ENCODE results near the gene NAPEPLD.
"Not testable (repeated sequence)": the region's sequence is repeated elsewhere in the genome, so short reads cannot be mapped to it uniquely, and the experiment has no call there.

The NAPEPLD gene

DNA sequence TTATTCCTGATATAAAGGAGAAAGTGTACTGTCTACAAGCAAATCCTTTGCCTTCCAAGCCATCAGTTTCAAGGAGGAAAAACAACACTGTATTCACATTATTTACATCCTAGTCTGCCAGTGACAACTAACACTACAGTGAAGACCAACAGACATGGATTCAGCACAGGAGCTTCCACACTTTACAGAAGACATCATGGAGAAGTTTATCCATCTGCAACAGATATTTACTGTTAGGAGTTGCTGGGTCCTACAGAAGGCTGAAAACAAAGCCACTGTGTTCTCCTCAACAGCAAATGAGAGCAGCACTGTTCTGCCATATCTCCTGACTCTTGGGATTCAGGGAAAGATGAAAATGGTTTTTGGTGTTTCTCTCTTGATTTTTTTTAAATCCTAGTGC, 31.9 kb downstream of the NAPEPLD start:
- Histone ChIP-seq H3K27me3 (replicated peaks; ENCODE audit: control insufficient read depth, insufficient read depth, low read length) (no peaks in the 10 kb centered on the region), H3K4me3 (replicated peaks; ENCODE audit: low read depth, low read length) (no peak overlapping the region), H3K36me3 (ENCODE audit: control insufficient read depth, insufficient read depth, low read length) (peaks cover 2% of the 10 kb centered on the region)
- TF ChIP-seq, protein P1, sequence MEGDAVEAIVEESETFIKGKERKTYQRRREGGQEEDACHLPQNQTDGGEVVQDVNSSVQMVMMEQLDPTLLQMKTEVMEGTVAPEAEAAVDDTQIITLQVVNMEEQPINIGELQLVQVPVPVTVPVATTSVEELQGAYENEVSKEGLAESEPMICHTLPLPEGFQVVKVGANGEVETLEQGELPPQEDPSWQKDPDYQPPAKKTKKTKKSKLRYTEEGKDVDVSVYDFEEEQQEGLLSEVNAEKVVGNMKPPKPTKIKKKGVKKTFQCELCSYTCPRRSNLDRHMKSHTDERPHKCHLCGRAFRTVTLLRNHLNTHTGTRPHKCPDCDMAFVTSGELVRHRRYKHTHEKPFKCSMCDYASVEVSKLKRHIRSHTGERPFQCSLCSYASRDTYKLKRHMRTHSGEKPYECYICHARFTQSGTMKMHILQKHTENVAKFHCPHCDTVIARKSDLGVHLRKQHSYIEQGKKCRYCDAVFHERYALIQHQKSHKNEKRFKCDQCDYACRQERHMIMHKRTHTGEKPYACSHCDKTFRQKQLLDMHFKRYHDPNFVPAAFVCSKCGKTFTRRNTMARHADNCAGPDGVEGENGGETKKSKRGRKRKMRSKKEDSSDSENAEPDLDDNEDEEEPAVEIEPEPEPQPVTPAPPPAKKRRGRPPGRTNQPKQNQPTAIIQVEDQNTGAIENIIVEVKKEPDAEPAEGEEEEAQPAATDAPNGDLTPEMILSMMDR (IDR thresholded peaks at IDR 0.05; ENCODE audit: insufficient read depth, low read length, poor library complexity, severe bottlenecking), result no peak
- no peak for DNase-seq (ENCODE audit: extremely low read depth, insufficient read length)

DNA sequence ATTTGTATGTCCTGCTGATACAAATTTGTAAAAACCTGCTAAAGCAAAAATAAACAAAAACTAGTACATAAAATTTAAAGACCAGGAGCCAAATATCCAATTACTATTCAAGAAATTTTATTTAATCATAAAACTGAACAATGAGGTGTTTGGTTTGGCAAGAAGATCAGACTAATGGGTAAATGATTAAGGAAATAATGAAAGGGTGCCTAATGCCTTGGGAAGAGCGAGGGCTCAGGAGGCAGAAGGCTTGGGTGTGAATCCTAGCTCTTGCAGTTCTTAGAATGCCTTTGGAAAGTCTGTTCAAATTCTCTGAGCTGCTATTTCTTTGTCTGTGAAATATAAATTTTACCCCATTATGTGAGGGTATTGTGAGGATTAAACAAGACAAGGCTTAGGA, 32.4 kb downstream of the NAPEPLD start:
- DNase-seq (ENCODE audit: extremely low read depth, insufficient read length), result no peak
- no peaks in the 10 kb centered on the region for H3K27me3 ChIP-seq (replicated peaks; ENCODE audit: control insufficient read depth, insufficient read depth, low read length)
- no peak overlapping the region for H3K4me3 ChIP-seq (replicated peaks; ENCODE audit: low read depth, low read length)
- TF ChIP-seq, protein P1 (IDR thresholded peaks at IDR 0.05; ENCODE audit: insufficient read depth, low read length, poor library complexity, severe bottlenecking), result no peak
- peaks cover 2% of the 10 kb centered on the region for H3K36me3 ChIP-seq (ENCODE audit: control insufficient read depth, insufficient read depth, low read length)

DNA sequence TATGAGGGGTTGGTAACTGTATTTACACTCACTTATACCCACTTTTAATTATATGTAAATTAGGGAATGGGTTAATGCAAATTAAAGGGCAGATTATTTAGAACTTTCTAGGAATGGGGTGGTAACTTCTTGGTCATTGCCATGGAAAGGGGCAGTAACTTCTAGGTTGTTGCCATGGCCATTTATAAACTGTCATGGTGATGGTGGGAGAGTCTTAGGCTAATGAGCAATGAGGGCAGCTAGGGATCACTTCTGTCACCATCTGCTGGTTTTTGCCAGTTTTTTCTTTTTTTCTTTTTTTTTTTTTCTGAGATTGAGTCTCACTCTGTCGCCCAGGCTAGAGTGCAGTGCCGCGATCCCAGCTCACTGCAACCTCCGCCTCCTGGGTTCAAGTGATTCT, 33.1 kb downstream of the NAPEPLD start:
- no peak for DNase-seq (ENCODE audit: extremely low read depth, insufficient read length)
- Histone ChIP-seq H3K36me3 (ENCODE audit: control insufficient read depth, insufficient read depth, low read length) (peaks cover 2% of the 10 kb centered on the region), H3K4me3 (replicated peaks; ENCODE audit: low read depth, low read length) (no peak overlapping the region), H3K27me3 (replicated peaks; ENCODE audit: control insufficient read depth, insufficient read depth, low read length) (no peaks in the 10 kb centered on the region)
- TF ChIP-seq, protein P1 (IDR thresholded peaks at IDR 0.05; ENCODE audit: insufficient read depth, low read length, poor library complexity, severe bottlenecking), result no peak

DNA sequence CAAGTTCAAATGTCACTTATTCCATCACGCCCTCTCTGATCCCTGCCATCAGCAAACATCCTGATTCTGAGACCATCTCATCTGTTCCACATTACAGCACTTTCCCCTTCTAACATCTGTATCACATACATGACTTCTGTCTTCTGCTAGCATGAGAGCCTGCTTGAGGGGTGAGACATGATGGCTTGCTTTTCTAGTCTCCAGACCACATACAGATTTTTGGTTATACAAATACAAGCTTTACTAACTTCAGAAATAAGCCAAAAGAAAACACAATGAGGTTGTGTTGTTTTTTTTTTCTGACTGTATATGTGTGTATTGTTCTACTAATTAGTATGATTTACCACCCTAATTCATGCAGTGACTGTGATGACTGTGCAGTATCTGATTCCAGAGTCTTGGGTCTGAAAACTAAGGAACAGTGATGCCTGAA, 34.3 kb downstream of the NAPEPLD start:
- no peaks in the 10 kb centered on the region for H3K27me3 ChIP-seq (replicated peaks; ENCODE audit: control insufficient read depth, insufficient read depth, low read length)
- H3K36me3 ChIP-seq (ENCODE audit: control insufficient read depth, insufficient read depth, low read length), result no peaks in the 10 kb centered on the region; the same call in 1 of the 2 replicates
- DNase-seq (ENCODE audit: extremely low read depth, insufficient read length), result no peak
- no peak overlapping the region for H3K4me3 ChIP-seq (replicated peaks; ENCODE audit: low read depth, low read length)
- TF ChIP-seq, protein P1 (IDR thresholded peaks at IDR 0.05; ENCODE audit: insufficient read depth, low read length, poor library complexity, severe bottlenecking), result no peak

DNA sequence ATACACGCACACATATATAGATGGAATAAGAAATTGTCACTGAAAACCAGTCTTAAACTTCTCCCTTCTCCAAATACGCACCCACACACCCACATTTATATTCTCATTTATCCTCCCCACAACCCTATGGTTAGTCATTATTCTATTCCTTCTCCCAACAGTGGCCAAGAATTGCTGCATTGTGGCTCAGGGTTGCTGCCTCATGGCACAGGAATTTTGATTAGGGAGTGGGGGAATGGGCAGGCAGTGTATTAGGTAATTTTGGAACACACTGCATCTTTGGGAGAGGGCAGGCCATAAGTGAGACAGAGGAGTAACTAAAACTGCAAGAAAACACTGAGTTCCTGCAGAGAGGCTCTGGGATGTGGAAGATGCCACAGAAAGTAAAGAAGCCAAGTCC, 35.7 kb downstream of the NAPEPLD start:
- no peak for DNase-seq (ENCODE audit: extremely low read depth, insufficient read length)
- TF ChIP-seq, protein P1 (IDR thresholded peaks at IDR 0.05; ENCODE audit: insufficient read depth, low read length, poor library complexity, severe bottlenecking), result no peak
- H3K4me3 ChIP-seq (replicated peaks; ENCODE audit: low read depth, low read length), result no peak overlapping the region
- no peaks in the 10 kb centered on the region for H3K27me3 ChIP-seq (replicated peaks; ENCODE audit: control insufficient read depth, insufficient read depth, low read length)
- H3K36me3 ChIP-seq (ENCODE audit: control insufficient read depth, insufficient read depth, low read length), result no peaks in the 10 kb centered on the region; the same call in 1 of the 2 replicates

DNA sequence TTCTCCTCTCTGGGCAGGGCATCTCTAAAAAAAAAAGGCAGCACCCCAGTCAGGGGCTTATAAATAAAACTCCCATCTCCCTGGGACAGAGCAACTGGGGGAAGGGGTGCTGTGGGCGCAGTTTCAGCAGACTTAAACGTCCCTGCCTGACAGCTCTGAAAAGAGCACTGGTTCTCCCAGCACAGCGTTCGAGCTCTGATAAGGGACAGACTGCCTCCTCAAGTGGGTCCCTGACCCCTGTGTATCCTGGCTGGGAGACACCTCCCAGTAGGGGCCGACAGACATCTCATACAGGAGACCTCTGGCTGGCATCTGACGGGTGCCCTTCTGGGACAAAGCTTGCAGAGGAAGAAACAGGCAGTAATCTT, 42.2 kb downstream of the NAPEPLD start:
- H3K4me3 ChIP-seq (replicated peaks; ENCODE audit: low read depth, low read length); H3K27me3 ChIP-seq (replicated peaks; ENCODE audit: control insufficient read depth, insufficient read depth, low read length); DNase-seq (ENCODE audit: extremely low read depth, insufficient read length); H3K36me3 ChIP-seq (ENCODE audit: control insufficient read depth, insufficient read depth, low read length): not testable (repeated sequence)
